ENCODE data around the gene TBXAS1.
"Not testable (repeated sequence)": the region's sequence is repeated elsewhere in the genome, so short reads cannot be mapped to it uniquely, and the experiment has no call there.

Gene TBXAS1

GRCh38 chr7:139830782-139831501, 1.9 kb downstream of the TBXAS1 start:
- DNase-seq (ENCODE audit: low read depth) = no peak
- no peak for TF ChIP-seq CTCF (IDR thresholded peaks at IDR 0.05; ENCODE audit: control insufficient read depth, extremely low read depth, insufficient read depth)
- no peak overlapping the region for H3K4me3 ChIP-seq (ENCODE audit: low read depth, low read length)

GRCh38 chr7:139835848-139836247, 6.8 kb downstream of the TBXAS1 start:
- not testable (repeated sequence) for DNase-seq (ENCODE audit: low read depth); H3K4me3 ChIP-seq (ENCODE audit: low read depth, low read length)

- DNase-seq (ENCODE audit: low read depth); H3K4me3 ChIP-seq (ENCODE audit: low read depth, low read length): not testable (repeated sequence)
These were observed 8.2 kb downstream of the TBXAS1 start for GRCh38 chr7:139837291-139837690.

- DNase-seq (ENCODE audit: low read depth) = no peak
- no peak overlapping the region for H3K4me3 ChIP-seq (ENCODE audit: low read depth, low read length)
- no peak for TF ChIP-seq CTCF (IDR thresholded peaks at IDR 0.05; ENCODE audit: control insufficient read depth, extremely low read depth, insufficient read depth)
These were observed 9.2 kb downstream of the TBXAS1 start for GRCh38 chr7:139838276-139838675.

- H3K4me3 ChIP-seq (ENCODE audit: low read depth, low read length) = no peak overlapping the region
- no peak for TF ChIP-seq CTCF (IDR thresholded peaks at IDR 0.05; ENCODE audit: control insufficient read depth, extremely low read depth, insufficient read depth)
- no peak for DNase-seq (ENCODE audit: low read depth)
These were observed 9.8 kb downstream of the TBXAS1 start for GRCh38 chr7:139838876-139839275.

GRCh38 chr7:139840776-139841175, 11.7 kb downstream of the TBXAS1 start:
- no peak for DNase-seq (ENCODE audit: low read depth)
- TF ChIP-seq CTCF (IDR thresholded peaks at IDR 0.05; ENCODE audit: control insufficient read depth, extremely low read depth, insufficient read depth) = no peak
- H3K4me3 ChIP-seq (ENCODE audit: low read depth, low read length) = no peak overlapping the region

GRCh38 chr7:139842401-139843210, 13.5 kb downstream of the TBXAS1 start:
- no peak for DNase-seq (ENCODE audit: low read depth)
- H3K4me3 ChIP-seq (ENCODE audit: low read depth, low read length) = no peak overlapping the region
- TF ChIP-seq CTCF (IDR thresholded peaks at IDR 0.05; ENCODE audit: control insufficient read depth, extremely low read depth, insufficient read depth) = no peak

- not testable (repeated sequence) for H3K4me3 ChIP-seq (ENCODE audit: low read depth, low read length); DNase-seq (ENCODE audit: low read depth)
These were observed 14.1 kb downstream of the TBXAS1 start for GRCh38 chr7:139843211-139843537.

Measured in LNCaP clone FGC (cell line).